Activated CD4-positive, CD25-positive, alpha-beta regulatory T cell treated with anti-CD3 and anti-CD28 coated beads, Interleukin-2, amount 50 U/mL, for 24 hours (primary cell): Measurements from ENCODE around the gene TOMM20.

Source experiments
- ATAC-seq, 2 donors: fragments of 150-1000 bp; cut with Tn5 transposase; one replicate each; pipeline ENCODE4 v1.10.0; 2021; ENCODE audit warnings: mild to moderate bottlenecking in 1 of 2, moderate library complexity in 1 of 2

TOMM20 gene

DNA sequence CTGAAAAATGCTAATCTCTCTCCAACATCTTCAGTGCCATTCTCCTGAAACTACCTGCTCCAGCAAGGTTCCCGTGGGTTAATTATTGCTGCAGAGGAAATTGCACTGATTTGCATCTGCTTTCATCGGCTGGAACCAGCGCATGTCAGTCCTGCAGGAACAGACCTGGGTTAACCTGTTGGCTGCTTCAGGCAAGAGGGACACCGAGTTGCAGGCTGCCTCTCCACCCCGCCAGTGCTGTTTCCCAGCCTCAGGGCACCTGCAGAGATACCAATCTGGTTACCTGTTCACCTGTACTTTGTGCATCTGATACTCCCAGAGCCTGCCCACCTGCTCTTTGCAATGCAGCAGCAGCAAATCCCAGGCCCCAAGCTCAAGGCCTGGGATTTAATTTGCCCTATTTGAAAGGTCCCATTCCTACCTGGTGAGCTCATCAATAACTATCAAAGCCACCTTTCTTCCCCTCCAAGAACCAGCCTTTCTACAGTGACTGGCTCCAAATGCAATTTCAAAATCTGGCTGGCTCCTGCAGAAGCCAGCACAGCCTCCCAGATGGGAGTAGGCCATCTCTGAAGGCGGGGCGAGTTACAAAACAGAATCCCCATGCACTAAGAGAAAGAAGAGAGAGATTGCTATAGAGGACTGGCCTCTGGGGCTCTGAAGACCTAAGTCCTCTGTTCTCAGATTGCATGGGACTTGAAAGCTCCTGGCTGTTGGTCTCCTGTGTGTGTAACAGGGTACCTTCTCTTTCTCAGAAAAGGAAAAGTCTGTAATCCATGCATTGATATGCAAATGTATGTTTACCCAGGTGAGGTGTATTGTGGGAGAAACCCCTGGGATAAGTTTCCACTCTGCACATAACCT, 67.8 kb downstream of the TOMM20 start:
- no peak for ATAC-seq
